ENCODE results near the gene KRT1.

- TF ChIP-seq CTCF (IDR thresholded peaks at IDR 0.05): no peak
- no peak for TF ChIP-seq POLR2A (IDR thresholded peaks at IDR 0.05)
These were observed 2.5 kb downstream of the KRT1 start for GRCh38 chr12:52677671-52678070.
